HepG2 (cell line): ENCODE data around the gene ACYP2. TPM values are rescaled to one million over a fixed set of nuclear protein-coding genes. Genes with fewer than 3 reads are reported as not detected.

Source experiments
- ATAC-seq: fragments of 200-7000 bp; cut with Tn5 transposase; 3 replicates; pipeline ENCODE4 v1.9.1; 2020; ENCODE audit warnings: mild to moderate bottlenecking, moderate library complexity
- BruUV-seq: library from RNA; stranded (reverse); fragments of 400-500 nt; replicated peaks from 2 replicates; lab custom pipeline; 2021; lab: Mats Ljungman, UMichigan
- CTCF ChIA-PET: fragments of 300-600 bp; formaldehyde crosslinking; extraction: SDS; loops from one replicate; lab custom pipeline; 2021; ENCODE audit warnings: low total read pairs, inconsistent platforms, low intra/inter-chr PET ratio; lab: Yijun Ruan, JAX
- POLR2A ChIA-PET: fragments of 350-600 bp; sonication (Branson Sonifier 250); formaldehyde crosslinking; loops from one replicate; lab custom pipeline; 2020; ENCODE audit warnings: antibody characterized with exemption, inconsistent platforms; lab: Yijun Ruan, JAX
- DNase-seq: peaks from one replicate; pipeline ENCODE4 v3.0.0-alpha.2; 2015; ENCODE audit warnings: low spot score
- FAIRE-seq: peaks from 3 replicates; lab custom pipeline; 2011; peaks lifted over from hg19 to GRCh38; lab: Jason Lieb, UNC
- H2AFZ ChIP-seq: one replicate; pipeline ENCODE4 v1.6.1; 2011; ENCODE audit warnings: low read length, inconsistent platforms
- H3K27ac ChIP-seq: fragments of 300-600 bp; 3 replicates; pipeline ENCODE4 v1.8.0; 2011; ENCODE audit warnings: mixed run types, mild to moderate bottlenecking, mixed read lengths, low read length, inconsistent platforms; ENCODE audit not compliant: insufficient read depth; ENCODE audit errors: extremely low read length
- H3K27me3 ChIP-seq, 2 experiments: fragments of 200-600 bp in 1 of 2; 2 replicates in 1 of 2; 3 replicates in 1 of 2; pipeline versions ENCODE4 v1.6.0 to v1.8.0; 2011; ENCODE audit warnings: low read length in 2 of 2, mild to moderate bottlenecking in 2 of 2, moderate library complexity in 2 of 2, inconsistent platforms in 1 of 2; ENCODE audit not compliant: insufficient read depth in 2 of 2, control insufficient read depth in 1 of 2
- H3K36me3 ChIP-seq, 2 experiments: fragments of 200-600 bp in 1 of 2; replicated peaks in 1 of 2; 2 replicates in 1 of 2; 3 replicates in 1 of 2; pipeline versions ENCODE4 v1.5.1 to v1.8.0; 2011; ENCODE audit warnings: low read length in 2 of 2, inconsistent platforms in 1 of 2; ENCODE audit not compliant: insufficient read depth in 2 of 2, control insufficient read depth in 1 of 2
- H3K4me1 ChIP-seq: 2 replicates; pipeline ENCODE4 v1.5.1; 2012; ENCODE audit warnings: low read length, inconsistent platforms; ENCODE audit not compliant: insufficient read depth
- H3K4me2 ChIP-seq: 2 replicates; pipeline ENCODE4 v1.6.0; 2011; ENCODE audit warnings: low read depth, low read length, inconsistent platforms
- H3K4me3 ChIP-seq, 3 experiments: fragments of 200-600 bp in 1 of 3; sonication (generic), shearing (Covaris generic) in 1 of 3; replicated peaks in 1 of 3; 2 replicates each; pipeline ENCODE4 v1.5.1; 2011 to 2016; ENCODE audit warnings: low read length in 3 of 3, inconsistent platforms in 2 of 3, low read depth in 2 of 3, mild to moderate bottlenecking in 2 of 3, control low read depth in 1 of 3, mixed read lengths in 1 of 3; ENCODE audit not compliant: insufficient read depth in 1 of 3
- H3K79me2 ChIP-seq: one replicate; pipeline ENCODE4 v1.6.1; 2011; ENCODE audit warnings: low read length, inconsistent platforms; ENCODE audit not compliant: insufficient read depth
- H3K9ac ChIP-seq: 2 replicates; pipeline ENCODE4 v1.6.0; 2011; ENCODE audit warnings: mild to moderate bottlenecking, low read depth, low read length, inconsistent platforms; ENCODE audit not compliant: insufficient read depth
- H3K9me3 ChIP-seq: 2 replicates; pipeline ENCODE4 v1.5.1; 2012; ENCODE audit warnings: mild to moderate bottlenecking, low read length
- H4K20me1 ChIP-seq: 2 replicates; pipeline ENCODE4 v1.6.0; 2011; ENCODE audit warnings: inconsistent platforms, mild to moderate bottlenecking, low read length, moderate library complexity; ENCODE audit not compliant: insufficient read depth
- CCAR2 ChIP-seq: fragments of 200-400 bp; formaldehyde crosslinking; optimal IDR thresholded peaks from 2 replicates; pipeline ENCODE3; 2018; ENCODE audit warnings: low read depth, mild to moderate bottlenecking, low read length, moderate library complexity
- CHCHD3 ChIP-seq: sonication (generic); formaldehyde crosslinking; IDR thresholded peaks from 2 replicates; pipeline ENCODE4 v1.8.0; 2022; ENCODE audit warnings: mild to moderate bottlenecking, missing genetic modification reagents, moderate library complexity
- FIP1L1 ChIP-seq: fragments of 200-400 bp; formaldehyde crosslinking; IDR thresholded peaks from 2 replicates; pipeline ENCODE4 v1.6.1; 2018; ENCODE audit warnings: low read depth, mild to moderate bottlenecking, low read length, moderate library complexity, borderline replicate concordance; ENCODE audit not compliant: insufficient read depth
- KLF16 ChIP-seq, 2 experiments: sonication (generic) in 1 of 2; formaldehyde crosslinking in 1 of 2; IDR thresholded peaks; 2 replicates each; pipeline versions ENCODE4 v1.6.1 to v1.8.0; 2016 to 2023; ENCODE audit warnings: missing genetic modification reagents in 2 of 2, missing compliant biosample characterization in 1 of 2
- MAZ ChIP-seq, 2 experiments: sonication (generic) in 1 of 2; formaldehyde crosslinking in 1 of 2; IDR thresholded peaks; 2 replicates each; pipeline versions ENCODE4 v1.5.0 to v1.6.1; 2012 to 2020; ENCODE audit warnings: low read depth in 2 of 2, mild to moderate bottlenecking in 2 of 2, borderline replicate concordance in 1 of 2, improper control_type of control experiment in 1 of 2, low read length in 1 of 2, missing genetic modification reagents in 1 of 2, moderate library complexity in 1 of 2
- SAP130 ChIP-seq: IDR thresholded peaks from 2 replicates; pipeline ENCODE4 v1.6.1; 2016; ENCODE audit warnings: low read depth
- SATB2 ChIP-seq: sonication (generic); formaldehyde crosslinking; IDR thresholded peaks from 2 replicates; pipeline ENCODE4 v1.5.0; 2020; ENCODE audit warnings: missing genetic modification reagents
- SMAD3 ChIP-seq: sonication (generic); formaldehyde crosslinking; IDR thresholded peaks from 2 replicates; pipeline ENCODE4 v1.4.0; 2020; ENCODE audit warnings: missing genetic modification reagents
- SP140L ChIP-seq: sonication (generic); formaldehyde crosslinking; IDR thresholded peaks from 2 replicates; pipeline ENCODE4 v1.4.0; 2020; ENCODE audit warnings: missing genetic modification reagents, borderline replicate concordance
- TCF12 ChIP-seq, 2 experiments: fragments of 450-650 bp in 1 of 2; sonication (generic) in 1 of 2; formaldehyde crosslinking in 1 of 2; IDR thresholded peaks; 2 replicates each; pipeline versions ENCODE4 v1.6.1 to v1.8.0; 2017 to 2022; ENCODE audit warnings: antibody characterized with exemption in 1 of 2, mild to moderate bottlenecking in 1 of 2, missing genetic modification reagents in 1 of 2, moderate library complexity in 1 of 2
- TSC22D2 ChIP-seq: sonication (generic); formaldehyde crosslinking; IDR thresholded peaks from 2 replicates; pipeline ENCODE4 v1.5.1; 2020; ENCODE audit warnings: missing genetic modification reagents, mild to moderate bottlenecking, borderline replicate concordance
- ZNF230 ChIP-seq: sonication (generic); formaldehyde crosslinking; IDR thresholded peaks from 2 replicates; pipeline ENCODE4 v1.4.0; 2020; ENCODE audit warnings: mild to moderate bottlenecking, missing genetic modification reagents
- ZNF839 ChIP-seq: sonication (generic); formaldehyde crosslinking; IDR thresholded peaks from 2 replicates; pipeline ENCODE4 v1.4.0; 2020; ENCODE audit warnings: missing genetic modification reagents, mild to moderate bottlenecking, borderline replicate concordance
- WGBS: methylation state at CpG from one replicate; pipeline ENCODE4 v1.1.6; 2017; ENCODE audit warnings: low lambda C conversion rate; 5-methylcytosine and 5-hydroxymethylcytosine counted together
- in situ Hi-C: cut with HindIII; loops from 2 replicates; pipeline ENCODE4 v1.10.0; 2017; ENCODE audit warnings: low pct_unique_long_range_greater_than_20kb; ENCODE audit not compliant: extremely low pct_ligation_motif_present
- intact Hi-C: fragments of 100-400 bp; cut with micrococcal nuclease; formaldehyde crosslinking; loops from one replicate; pipeline ENCODE4 v1.10.0; 2022; ENCODE audit not compliant: unreplicated experiment
- polyA plus RNA-seq, 8 experiments: library from polyadenylated mRNA; depleted of rRNA in 3 of 8; stranded (reverse) in 7 of 8; unstranded in 1 of 8; fragments of >200 nt; fragmentation: Illumina TruSeq in 4 of 8; extraction: Trizol in 4 of 8; gene quantifications; 2 replicates each; pipeline versions ENCODE4 v1.2.1 to v1.2.3, GENCODE V29; 2011 to 2016; ENCODE audit warnings: low read depth in 4 of 8, missing spikeins in 1 of 8, mixed read lengths in 1 of 8; ENCODE audit not compliant: insufficient read depth in 1 of 8
- total RNA-seq, 5 experiments: library from RNA; depleted of rRNA; stranded (reverse); fragments of >200 nt; fragmentation: Illumina TruSeq; extraction: Trizol; gene quantifications; 2 replicates each; pipeline ENCODE4 v1.2.3, GENCODE V29; 2016; ENCODE audit warnings: low read depth in 1 of 5
- TF ChIP-seq, protein P1 (sequence below): sonication (generic); formaldehyde crosslinking; IDR thresholded peaks from 2 replicates; pipeline ENCODE4 v1.5.1; 2020; ENCODE audit warnings: mild to moderate bottlenecking, missing genetic modification reagents, borderline replicate concordance
- TF ChIP-seq, protein P2 (sequence below): IDR thresholded peaks from 2 replicates; pipeline ENCODE4 v1.6.1; 2012; ENCODE audit warnings: low read depth, low read length, improper control_type of control experiment
- TF ChIP-seq, protein P3 (sequence below): IDR thresholded peaks from 2 replicates; pipeline ENCODE4 v1.6.1; 2016; ENCODE audit warnings: low read depth, control low read depth
- TF ChIP-seq, protein P4 (sequence below): sonication (generic); formaldehyde crosslinking; IDR thresholded peaks from 2 replicates; pipeline ENCODE4 v1.4.0; 2020; ENCODE audit warnings: missing genetic modification reagents

ACYP2 gene
- total and polyA plus RNA-seq, 2 of the 13 experiments (the other 11 are each of a cell fraction or from before 2014, with no cell fraction given) = 12.3 to 12.7 TPM

DNA sequence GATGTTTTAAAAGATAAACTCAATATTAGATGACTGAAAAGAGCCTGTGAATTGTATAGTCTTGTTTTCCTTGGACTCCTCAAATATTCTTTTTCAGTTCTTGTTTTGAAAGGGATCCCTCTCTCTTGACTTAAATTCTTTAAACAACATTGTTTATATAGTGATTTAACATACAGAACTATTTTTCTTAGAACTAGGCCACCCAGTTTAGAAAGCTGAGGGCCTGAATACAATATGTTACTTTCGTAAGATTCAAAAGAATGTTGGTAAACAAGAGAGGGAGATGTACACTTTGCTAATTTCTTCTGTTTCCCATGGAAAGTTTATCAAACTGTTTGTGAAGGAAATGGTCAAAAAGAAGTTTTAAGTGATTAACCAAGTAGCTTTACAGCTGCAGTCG is 146.1 kb downstream of the ACYP2 start:
- ATAC-seq (peak; percentile 65), FAIRE-seq (no peak), DNase-seq (peak; percentile 80)
- Histone ChIP-seq H3K9ac (no peak overlapping the region; the same call in 1 of the 2 replicates), H3K4me3 (peak overlapping the region in 1 of 3 experiments; percentile 5; a peak in 1 of 6 replicates), H3K36me3 (no peaks in the 10 kb centered on the region), H4K20me1 (no peaks in the 10 kb centered on the region), H3K9me3 (peaks cover 11% of the 10 kb centered on the region), H3K4me2 (peak overlapping the region; percentile 43), H3K27ac (peak overlapping the region; percentile 44), H3K27me3 (no peaks in the 10 kb centered on the region), H2AFZ (no peak overlapping the region), H3K4me1 (peaks cover 47% of the 10 kb centered on the region), H3K79me2 (no peaks in the 10 kb centered on the region)
- CTCF ChIA-PET = no interaction called here
- in situ Hi-C loops = no loop called here
- 7% methylated on average over 2 of the region's 2 CpGs for WGBS
- POLR2A ChIA-PET = interaction anchor here (1.5 kb wide), 1 partner anchor 217 kb away, joined by 3 read pairs; no protein-coding TSS in a partner anchor
- intact Hi-C loops = no loop called here
- no TSS peak for BruUV-seq
- TF ChIP-seq SP140L (CRISPR knock-in tag) (no peak), SATB2 (CRISPR knock-in tag) (no peak), TCF12 (IDR thresholded peaks at IDR 0.05) (no peak), TCF12 (CRISPR knock-in tag; IDR thresholded peaks at IDR 0.05) (no peak), KLF16 (CRISPR knock-in tag; IDR thresholded peaks at IDR 0.05) (peak in 1 of 2 experiments; percentile 56; a peak in 1 of 4 replicates), SMAD3 (CRISPR knock-in tag) (no peak), ZNF230 (no peak), CHCHD3 (no peak), TSC22D2 (CRISPR knock-in tag) (no peak), ZNF839 (CRISPR knock-in tag) (no peak), FIP1L1 (no peak), MAZ (IDR thresholded peaks at IDR 0.05; ENCODE audit: borderline replicate concordance, low read depth, low read length) (no peak), MAZ (CRISPR knock-in tag; IDR thresholded peaks at IDR 0.05; ENCODE audit: low read depth) (no peak), SAP130 (CRISPR knock-in tag) (peak; percentile 23; the same call in 1 of the 2 replicates), CCAR2 (no peak)
- TF ChIP-seq, protein P1, sequence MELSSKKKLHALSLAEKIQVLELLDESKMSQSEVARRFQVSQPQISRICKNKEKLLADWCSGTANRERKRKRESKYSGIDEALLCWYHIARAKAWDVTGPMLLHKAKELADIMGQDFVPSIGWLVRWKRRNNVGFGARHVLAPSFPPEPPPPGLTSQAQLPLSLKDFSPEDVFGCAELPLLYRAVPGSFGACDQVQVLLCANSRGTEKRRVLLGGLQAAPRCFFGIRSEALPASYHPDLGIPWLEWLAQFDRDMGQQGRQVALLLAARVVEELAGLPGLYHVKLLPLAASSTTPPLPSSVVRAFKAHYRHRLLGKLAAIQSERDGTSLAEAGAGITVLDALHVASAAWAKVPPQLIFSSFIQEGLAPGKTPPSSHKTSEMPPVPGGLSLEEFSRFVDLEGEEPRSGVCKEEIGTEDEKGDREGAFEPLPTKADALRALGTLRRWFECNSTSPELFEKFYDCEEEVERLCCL (CRISPR knock-in tag) = no peak
- TF ChIP-seq, protein P2, sequence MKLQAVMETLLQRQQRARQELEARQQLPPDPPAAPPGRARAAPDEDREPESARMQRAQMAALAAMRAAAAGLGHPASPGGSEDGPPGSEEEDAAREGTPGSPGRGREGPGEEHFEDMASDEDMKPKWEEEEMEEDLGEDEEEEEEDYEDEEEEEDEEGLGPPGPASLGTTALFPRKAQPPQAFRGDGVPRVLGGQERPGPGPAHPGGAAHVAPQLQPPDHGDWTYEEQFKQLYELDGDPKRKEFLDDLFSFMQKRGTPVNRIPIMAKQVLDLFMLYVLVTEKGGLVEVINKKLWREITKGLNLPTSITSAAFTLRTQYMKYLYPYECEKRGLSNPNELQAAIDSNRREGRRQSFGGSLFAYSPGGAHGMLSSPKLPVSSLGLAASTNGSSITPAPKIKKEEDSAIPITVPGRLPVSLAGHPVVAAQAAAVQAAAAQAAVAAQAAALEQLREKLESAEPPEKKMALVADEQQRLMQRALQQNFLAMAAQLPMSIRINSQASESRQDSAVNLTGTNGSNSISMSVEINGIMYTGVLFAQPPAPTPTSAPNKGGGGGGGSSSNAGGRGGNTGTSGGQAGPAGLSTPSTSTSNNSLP = no peak
- TF ChIP-seq, protein P3, sequence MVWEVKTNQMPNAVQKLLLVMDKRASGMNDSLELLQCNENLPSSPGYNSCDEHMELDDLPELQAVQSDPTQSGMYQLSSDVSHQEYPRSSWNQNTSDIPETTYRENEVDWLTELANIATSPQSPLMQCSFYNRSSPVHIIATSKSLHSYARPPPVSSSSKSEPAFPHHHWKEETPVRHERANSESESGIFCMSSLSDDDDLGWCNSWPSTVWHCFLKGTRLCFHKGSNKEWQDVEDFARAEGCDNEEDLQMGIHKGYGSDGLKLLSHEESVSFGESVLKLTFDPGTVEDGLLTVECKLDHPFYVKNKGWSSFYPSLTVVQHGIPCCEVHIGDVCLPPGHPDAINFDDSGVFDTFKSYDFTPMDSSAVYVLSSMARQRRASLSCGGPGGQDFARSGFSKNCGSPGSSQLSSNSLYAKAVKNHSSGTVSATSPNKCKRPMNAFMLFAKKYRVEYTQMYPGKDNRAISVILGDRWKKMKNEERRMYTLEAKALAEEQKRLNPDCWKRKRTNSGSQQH (CRISPR knock-in tag) = no peak
- TF ChIP-seq, protein P4, sequence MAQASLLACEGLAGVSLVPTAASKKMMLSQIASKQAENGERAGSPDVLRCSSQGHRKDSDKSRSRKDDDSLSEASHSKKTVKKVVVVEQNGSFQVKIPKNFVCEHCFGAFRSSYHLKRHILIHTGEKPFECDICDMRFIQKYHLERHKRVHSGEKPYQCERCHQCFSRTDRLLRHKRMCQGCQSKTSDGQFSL (CRISPR knock-in tag) = no peak
